HepG2 (cell line): ENCODE measurements around the gene TCERG1. TPM values are rescaled to one million over a fixed set of nuclear protein-coding genes. Genes with fewer than 3 reads are reported as not detected.

Experiments used
- ATAC-seq: fragments of 200-7000 bp; cut with Tn5 transposase; 3 replicates; pipeline ENCODE4 v1.9.1; 2020; ENCODE audit warnings: mild to moderate bottlenecking, moderate library complexity
- BruUV-seq: library from RNA; stranded (reverse); fragments of 400-500 nt; replicated peaks from 2 replicates; lab custom pipeline; 2021; lab: Mats Ljungman, UMichigan
- CTCF ChIA-PET: fragments of 300-600 bp; formaldehyde crosslinking; extraction: SDS; loops from one replicate; lab custom pipeline; 2021; ENCODE audit warnings: low total read pairs, inconsistent platforms, low intra/inter-chr PET ratio; lab: Yijun Ruan, JAX
- POLR2A ChIA-PET: fragments of 350-600 bp; sonication (Branson Sonifier 250); formaldehyde crosslinking; loops from one replicate; lab custom pipeline; 2020; ENCODE audit warnings: antibody characterized with exemption, inconsistent platforms; lab: Yijun Ruan, JAX
- DNase-seq: peaks from one replicate; pipeline ENCODE4 v3.0.0-alpha.2; 2015; ENCODE audit warnings: low spot score
- FAIRE-seq: peaks from 3 replicates; lab custom pipeline; 2011; peaks lifted over from hg19 to GRCh38; lab: Jason Lieb, UNC
- H2AFZ ChIP-seq: one replicate; pipeline ENCODE4 v1.6.1; 2011; ENCODE audit warnings: low read length, inconsistent platforms
- H3K27ac ChIP-seq: fragments of 300-600 bp; 3 replicates; pipeline ENCODE4 v1.8.0; 2011; ENCODE audit warnings: mixed run types, mild to moderate bottlenecking, mixed read lengths, low read length, inconsistent platforms; ENCODE audit not compliant: insufficient read depth; ENCODE audit errors: extremely low read length
- H3K27me3 ChIP-seq, 2 experiments: fragments of 200-600 bp in 1 of 2; 2 replicates in 1 of 2; 3 replicates in 1 of 2; pipeline versions ENCODE4 v1.6.0 to v1.8.0; 2011; ENCODE audit warnings: low read length in 2 of 2, mild to moderate bottlenecking in 2 of 2, moderate library complexity in 2 of 2, inconsistent platforms in 1 of 2; ENCODE audit not compliant: insufficient read depth in 2 of 2, control insufficient read depth in 1 of 2
- H3K36me3 ChIP-seq, 2 experiments: fragments of 200-600 bp in 1 of 2; replicated peaks in 1 of 2; 2 replicates in 1 of 2; 3 replicates in 1 of 2; pipeline versions ENCODE4 v1.5.1 to v1.8.0; 2011; ENCODE audit warnings: low read length in 2 of 2, inconsistent platforms in 1 of 2; ENCODE audit not compliant: insufficient read depth in 2 of 2, control insufficient read depth in 1 of 2
- H3K4me1 ChIP-seq: 2 replicates; pipeline ENCODE4 v1.5.1; 2012; ENCODE audit warnings: low read length, inconsistent platforms; ENCODE audit not compliant: insufficient read depth
- H3K4me2 ChIP-seq: 2 replicates; pipeline ENCODE4 v1.6.0; 2011; ENCODE audit warnings: low read depth, low read length, inconsistent platforms
- H3K4me3 ChIP-seq, 3 experiments: fragments of 200-600 bp in 1 of 3; sonication (generic), shearing (Covaris generic) in 1 of 3; replicated peaks in 1 of 3; 2 replicates each; pipeline ENCODE4 v1.5.1; 2011 to 2016; ENCODE audit warnings: low read length in 3 of 3, inconsistent platforms in 2 of 3, low read depth in 2 of 3, mild to moderate bottlenecking in 2 of 3, control low read depth in 1 of 3, mixed read lengths in 1 of 3; ENCODE audit not compliant: insufficient read depth in 1 of 3
- H3K79me2 ChIP-seq: one replicate; pipeline ENCODE4 v1.6.1; 2011; ENCODE audit warnings: low read length, inconsistent platforms; ENCODE audit not compliant: insufficient read depth
- H3K9ac ChIP-seq: 2 replicates; pipeline ENCODE4 v1.6.0; 2011; ENCODE audit warnings: mild to moderate bottlenecking, low read depth, low read length, inconsistent platforms; ENCODE audit not compliant: insufficient read depth
- H3K9me3 ChIP-seq: 2 replicates; pipeline ENCODE4 v1.5.1; 2012; ENCODE audit warnings: mild to moderate bottlenecking, low read length
- H4K20me1 ChIP-seq: 2 replicates; pipeline ENCODE4 v1.6.0; 2011; ENCODE audit warnings: inconsistent platforms, mild to moderate bottlenecking, low read length, moderate library complexity; ENCODE audit not compliant: insufficient read depth
- CEBPB ChIP-seq: IDR thresholded peaks from 2 replicates; pipeline ENCODE4 v1.6.1; 2011; ENCODE audit warnings: low read depth, low read length, improper control_type of control experiment, borderline replicate concordance
- CREB1 ChIP-seq, 2 experiments: fragments of 450-650 bp in 1 of 2; IDR thresholded peaks; 2 replicates each; pipeline ENCODE4 v1.6.1; 2016 to 2017; ENCODE audit warnings: control low read depth in 1 of 2, mild to moderate bottlenecking in 1 of 2, missing compliant biosample characterization in 1 of 2, missing genetic modification characterization in 1 of 2
- GTF3A ChIP-seq: sonication (generic); formaldehyde crosslinking; conservative IDR thresholded peaks from 2 replicates; pipeline ENCODE4 v1.4.0; 2020; ENCODE audit warnings: mild to moderate bottlenecking, missing genetic modification reagents
- SP1 ChIP-seq, 2 experiments: fragments of 450-650 bp in 1 of 2; sonication (generic) in 1 of 2; formaldehyde crosslinking in 1 of 2; IDR thresholded peaks; 2 replicates each; pipeline versions ENCODE4 v1.4.0 to v1.6.1; 2016 to 2020; ENCODE audit warnings: missing genetic modification reagents in 1 of 2
- WGBS: methylation state at CpG from one replicate; pipeline ENCODE4 v1.1.6; 2017; ENCODE audit warnings: low lambda C conversion rate; 5-methylcytosine and 5-hydroxymethylcytosine counted together
- in situ Hi-C: cut with HindIII; loops from 2 replicates; pipeline ENCODE4 v1.10.0; 2017; ENCODE audit warnings: low pct_unique_long_range_greater_than_20kb; ENCODE audit not compliant: extremely low pct_ligation_motif_present
- intact Hi-C: fragments of 100-400 bp; cut with micrococcal nuclease; formaldehyde crosslinking; loops from one replicate; pipeline ENCODE4 v1.10.0; 2022; ENCODE audit not compliant: unreplicated experiment
- polyA plus RNA-seq, 8 experiments: library from polyadenylated mRNA; depleted of rRNA in 3 of 8; stranded (reverse) in 7 of 8; unstranded in 1 of 8; fragments of >200 nt; fragmentation: Illumina TruSeq in 4 of 8; extraction: Trizol in 4 of 8; gene quantifications; 2 replicates each; pipeline versions ENCODE4 v1.2.1 to v1.2.3, GENCODE V29; 2011 to 2016; ENCODE audit warnings: low read depth in 4 of 8, missing spikeins in 1 of 8, mixed read lengths in 1 of 8; ENCODE audit not compliant: insufficient read depth in 1 of 8
- total RNA-seq, 5 experiments: library from RNA; depleted of rRNA; stranded (reverse); fragments of >200 nt; fragmentation: Illumina TruSeq; extraction: Trizol; gene quantifications; 2 replicates each; pipeline ENCODE4 v1.2.3, GENCODE V29; 2016; ENCODE audit warnings: low read depth in 1 of 5

The TCERG1 gene
- total and polyA plus RNA-seq, 2 of the 13 experiments (the other 11 are each of a cell fraction or from before 2014, with no cell fraction given): 71.7 to 86.6 TPM

GRCh38 chr5:146425023-146425422, 22.1 kb upstream of the TCERG1 start:
- Histone ChIP-seq H3K4me3 (no peak overlapping the region), H3K27ac (no peak overlapping the region), H3K36me3 (no peaks in the 10 kb centered on the region), H2AFZ (no peak overlapping the region), H3K4me2 (no peak overlapping the region), H3K4me1 (0 out of 2 replicates have a peak, but pooled peaks cover 5% of the 10 kb centered on the region), H4K20me1 (no peaks in the 10 kb centered on the region), H3K9ac (no peak overlapping the region), H3K79me2 (no peaks in the 10 kb centered on the region), H3K27me3 (peaks cover 0 to 15% of the 10 kb centered on the region in 2 experiments; a peak in 1 of 5 replicates), H3K9me3 (no peaks in the 10 kb centered on the region)
- CTCF ChIA-PET: no interaction called here
- 50% methylated on average over 12 of the region's 12 CpGs for WGBS
- POLR2A ChIA-PET: no interaction called here
- intact Hi-C loops (no loop called here), in situ Hi-C loops (loop anchor here (5.0 to 25.0 kb wide), 2 partner anchors 138 to 288 kb away; no protein-coding TSS in a partner anchor)
- FAIRE-seq (no peak), ATAC-seq (no peak), DNase-seq (no peak)
- no TSS peak for BruUV-seq
- TF ChIP-seq SP1 (IDR thresholded peaks at IDR 0.05): no peak
- no peak for TF ChIP-seq SP1 (CRISPR knock-in tag; IDR thresholded peaks at IDR 0.05)
- 0 out of 2 replicates have a peak, but pooled peaks have one; percentile 15 for TF ChIP-seq CREB1 (IDR thresholded peaks at IDR 0.05)
- no peak for TF ChIP-seq CREB1 (CRISPR knock-in tag; IDR thresholded peaks at IDR 0.05)

- ChIA-PET POLR2A (no interaction called here), CTCF (interaction anchor here (1.9 kb wide), 1 partner anchor 135 kb away, joined by 16 read pairs; no protein-coding TSS in a partner anchor)
- Histone ChIP-seq H3K27me3 (peaks cover 0 to 15% of the 10 kb centered on the region in 2 experiments; a peak in 1 of 5 replicates), H4K20me1 (no peaks in the 10 kb centered on the region), H3K4me2 (no peak overlapping the region), H3K4me3 (no peak overlapping the region), H3K4me1 (0 out of 2 replicates have a peak, but pooled peaks cover 5% of the 10 kb centered on the region), H2AFZ (no peak overlapping the region), H3K36me3 (no peaks in the 10 kb centered on the region), H3K9me3 (no peaks in the 10 kb centered on the region), H3K79me2 (no peaks in the 10 kb centered on the region), H3K27ac (no peak overlapping the region), H3K9ac (no peak overlapping the region)
- no peak for FAIRE-seq
- no peak for ATAC-seq
- in situ Hi-C loops (loop anchor here (5.0 to 25.0 kb wide), 2 partner anchors 139 to 289 kb away; no protein-coding TSS in a partner anchor), intact Hi-C loops (no loop called here)
- TF ChIP-seq CEBPB (peak; percentile 67), GTF3A (no peak)
- WGBS: 27% methylated on average over 5 of the region's 5 CpGs
- DNase-seq: no peak
- BruUV-seq: no TSS peak
Measured at GRCh38 chr5:146426305-146426704, 20.8 kb upstream of the TCERG1 start.
